DND-41 (cell line): ENCODE results near the gene SYT6.

Experiments
- ATAC-seq: fragments of 200-7000 bp; cut with Tn5 transposase; 3 replicates; pipeline ENCODE4 v1.9.1; 2021; ENCODE audit warnings: low read depth; ENCODE audit not compliant: insufficient read depth
- DNase-seq: peaks from one replicate; pipeline ENCODE4 v3.0.0-alpha.2; 2020
- H2AFZ ChIP-seq: 2 replicates; pipeline ENCODE4 v1.6.0; 2012; ENCODE audit warnings: low read depth, low read length
- H3K27ac ChIP-seq: 2 replicates; pipeline ENCODE4 v1.5.1; 2012; ENCODE audit warnings: low read length, inconsistent platforms
- H3K27me3 ChIP-seq: fragments of 200-600 bp; sonication (generic); 2 replicates; pipeline ENCODE4 v1.6.0; 2012; ENCODE audit warnings: low read length, mild to moderate bottlenecking, inconsistent platforms; ENCODE audit not compliant: insufficient read depth, poor library complexity
- H3K36me3 ChIP-seq: 2 replicates; pipeline ENCODE4 v1.5.1; 2012; ENCODE audit warnings: low read length, inconsistent platforms; ENCODE audit not compliant: insufficient read depth
- H3K4me1 ChIP-seq: 2 replicates; pipeline ENCODE4 v1.5.1; 2012; ENCODE audit warnings: mild to moderate bottlenecking, low read length; ENCODE audit not compliant: insufficient read depth
- H3K4me2 ChIP-seq: 2 replicates; pipeline ENCODE4 v1.6.0; 2012; ENCODE audit warnings: mild to moderate bottlenecking, moderate library complexity, low read length, inconsistent platforms; ENCODE audit not compliant: insufficient read depth
- H3K4me3 ChIP-seq, 2 experiments: fragments of 200-600 bp in 1 of 2; shearing (Covaris generic) in 1 of 2; 2 replicates each; pipeline ENCODE4 v1.5.1; 2012 to 2016; ENCODE audit warnings: inconsistent platforms in 2 of 2, low read length in 2 of 2, mild to moderate bottlenecking in 2 of 2, low read depth in 1 of 2, moderate library complexity in 1 of 2
- H3K79me2 ChIP-seq: 2 replicates; pipeline ENCODE4 v1.6.0; 2012; ENCODE audit warnings: low read length, inconsistent platforms; ENCODE audit not compliant: insufficient read depth
- H3K9ac ChIP-seq: 2 replicates; pipeline ENCODE4 v1.6.0; 2012; ENCODE audit warnings: low read depth, mild to moderate bottlenecking, inconsistent platforms, low read length, moderate library complexity
- H3K9me3 ChIP-seq: 2 replicates; pipeline ENCODE4 v1.5.1; 2012; ENCODE audit warnings: low read length, moderate library complexity, mild to moderate bottlenecking, inconsistent platforms; ENCODE audit not compliant: insufficient read depth, severe bottlenecking
- H4K20me1 ChIP-seq: 2 replicates; pipeline ENCODE4 v1.6.0; 2012; ENCODE audit warnings: low read length; ENCODE audit not compliant: insufficient read depth
- EZH2 ChIP-seq: IDR thresholded peaks from 3 replicates; pipeline ENCODE4 v1.6.1; 2012; ENCODE audit warnings: borderline replicate concordance, low read depth, mild to moderate bottlenecking, moderate library complexity, low read length, inconsistent platforms; ENCODE audit not compliant: severe bottlenecking
- TF ChIP-seq, protein P1 (sequence below): IDR thresholded peaks from 2 replicates; pipeline ENCODE4 v1.5.1; 2012; ENCODE audit warnings: borderline replicate concordance, low read length, moderate library complexity, mild to moderate bottlenecking; ENCODE audit not compliant: poor library complexity, severe bottlenecking; ENCODE audit errors: extremely low read depth

SYT6 gene

DNA sequence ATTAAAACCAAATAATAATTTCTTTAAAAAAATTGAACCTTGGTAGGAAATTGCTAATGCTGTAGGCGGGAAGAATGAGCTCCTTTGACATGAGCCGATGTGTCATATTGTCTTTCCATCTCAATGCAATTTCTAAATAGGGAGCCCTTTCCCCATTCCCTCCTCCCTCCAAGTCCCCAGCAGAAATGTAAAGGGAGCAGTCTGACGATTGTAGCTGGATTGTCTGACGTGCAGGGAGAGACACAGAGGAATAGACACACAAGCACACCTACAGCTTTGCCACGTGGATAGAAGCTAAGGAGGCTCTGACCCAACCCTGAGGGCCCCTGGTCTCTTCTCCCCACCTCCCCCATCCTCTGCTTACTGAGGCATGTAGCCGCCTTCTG, 3.6 kb upstream of the SYT6 start:
- H3K27me3 ChIP-seq: no peaks in the 10 kb centered on the region

GRCh38 chr1:114156538-114157274, 3.0 kb upstream of the SYT6 start:
- DNase-seq: peak; percentile 16

More for the DNA sequence above, 3.6 kb upstream of the SYT6 start:
- Histone ChIP-seq H4K20me1 (no peaks in the 10 kb centered on the region), H3K9me3 (no peaks in the 10 kb centered on the region), H3K9ac (no peak overlapping the region), H3K79me2 (no peaks in the 10 kb centered on the region), H3K4me3 (no peak overlapping the region), H2AFZ (no peak overlapping the region), H3K4me2 (no peak overlapping the region), H3K36me3 (no peaks in the 10 kb centered on the region), H3K4me1 (no peaks in the 10 kb centered on the region), H3K27ac (no peak overlapping the region)
- no peak for DNase-seq
- TF ChIP-seq, protein P1, sequence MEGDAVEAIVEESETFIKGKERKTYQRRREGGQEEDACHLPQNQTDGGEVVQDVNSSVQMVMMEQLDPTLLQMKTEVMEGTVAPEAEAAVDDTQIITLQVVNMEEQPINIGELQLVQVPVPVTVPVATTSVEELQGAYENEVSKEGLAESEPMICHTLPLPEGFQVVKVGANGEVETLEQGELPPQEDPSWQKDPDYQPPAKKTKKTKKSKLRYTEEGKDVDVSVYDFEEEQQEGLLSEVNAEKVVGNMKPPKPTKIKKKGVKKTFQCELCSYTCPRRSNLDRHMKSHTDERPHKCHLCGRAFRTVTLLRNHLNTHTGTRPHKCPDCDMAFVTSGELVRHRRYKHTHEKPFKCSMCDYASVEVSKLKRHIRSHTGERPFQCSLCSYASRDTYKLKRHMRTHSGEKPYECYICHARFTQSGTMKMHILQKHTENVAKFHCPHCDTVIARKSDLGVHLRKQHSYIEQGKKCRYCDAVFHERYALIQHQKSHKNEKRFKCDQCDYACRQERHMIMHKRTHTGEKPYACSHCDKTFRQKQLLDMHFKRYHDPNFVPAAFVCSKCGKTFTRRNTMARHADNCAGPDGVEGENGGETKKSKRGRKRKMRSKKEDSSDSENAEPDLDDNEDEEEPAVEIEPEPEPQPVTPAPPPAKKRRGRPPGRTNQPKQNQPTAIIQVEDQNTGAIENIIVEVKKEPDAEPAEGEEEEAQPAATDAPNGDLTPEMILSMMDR: no peak
- TF ChIP-seq EZH2: no peak
- ATAC-seq: no peak

GRCh38 chr1:114155706-114156105, 2.0 kb upstream of the SYT6 start:
- Histone ChIP-seq H4K20me1 (no peaks in the 10 kb centered on the region), H3K4me3 (no peak overlapping the region), H3K4me2 (no peak overlapping the region), H3K27me3 (no peaks in the 10 kb centered on the region), H3K79me2 (no peaks in the 10 kb centered on the region), H3K27ac (no peak overlapping the region), H2AFZ (no peak overlapping the region), H3K4me1 (no peaks in the 10 kb centered on the region), H3K9me3 (no peaks in the 10 kb centered on the region), H3K36me3 (no peaks in the 10 kb centered on the region), H3K9ac (no peak overlapping the region)
- TF ChIP-seq, protein P1: no peak
- TF ChIP-seq EZH2: no peak
- DNase-seq (no peak), ATAC-seq (no peak)

More at GRCh38 chr1:114156538-114157274, 3.0 kb upstream of the SYT6 start:
- Histone ChIP-seq H3K4me3 (no peak overlapping the region), H3K27me3 (no peaks in the 10 kb centered on the region), H2AFZ (no peak overlapping the region), H4K20me1 (no peaks in the 10 kb centered on the region), H3K9me3 (no peaks in the 10 kb centered on the region), H3K4me2 (no peak overlapping the region), H3K9ac (no peak overlapping the region), H3K27ac (no peak overlapping the region), H3K79me2 (no peaks in the 10 kb centered on the region), H3K4me1 (no peaks in the 10 kb centered on the region), H3K36me3 (no peaks in the 10 kb centered on the region)
- TF ChIP-seq EZH2: no peak
- TF ChIP-seq, protein P1: no peak
- ATAC-seq: peak; percentile 53; the same call in 1 of the 3 replicates
